Measurements from ENCODE around the gene TIAM1. TPM values are rescaled to one million over a fixed set of nuclear protein-coding genes. Genes with fewer than 3 reads are reported as not detected.

The TIAM1 gene
- total and polyA plus RNA-seq, 9 donors, result 3.6 to 26.7 (median 7.1) TPM

GRCh38 chr21:31193761-31194160 lies 150.3 kb downstream of the TIAM1 start:
- TF ChIP-seq EP300 (IDR thresholded peaks at IDR 0.05) (no peak), CTCF (IDR thresholded peaks at IDR 0.05) (no peak), POLR2A (IDR thresholded peaks at IDR 0.05) (no peak)
- intact Hi-C loops (cut with DNase I), result loop anchor here in 2 of 4 donors (5.0 to 10.0 kb wide), 2 partner anchors 381 to 389 kb away; no protein-coding TSS in a partner anchor

GRCh38 chr21:31191553-31191952 lies 152.5 kb downstream of the TIAM1 start:
- Histone ChIP-seq H3K27me3 (no peaks in the 10 kb centered on the region), H3K36me3 (no peaks in the 10 kb centered on the region), H3K9me3 (no peaks in the 10 kb centered on the region), H3K4me1 (ENCODE audit: insufficient read depth) (no peaks in the 10 kb centered on the region), H3K4me3 (no peak overlapping the region), H3K27ac (no peak overlapping the region)
- TF ChIP-seq CTCF (IDR thresholded peaks at IDR 0.05) (no peak), POLR2A (IDR thresholded peaks at IDR 0.05) (no peak), EP300 (IDR thresholded peaks at IDR 0.05) (no peak)
- no peak for DNase-seq
- intact Hi-C loops (cut with DNase I), result loop anchor here in 2 of 4 donors (5.0 to 10.0 kb wide), 2 partner anchors 383 to 391 kb away; no protein-coding TSS in a partner anchor
- 91 to 94% (median 92%) methylated on average over 3 of the region's 3 CpGs for WGBS, 3 donors

More at GRCh38 chr21:31193761-31194160, 150.3 kb downstream of the TIAM1 start:
- Histone ChIP-seq H3K27ac (no peak overlapping the region), H3K36me3 (no peaks in the 10 kb centered on the region), H3K4me1 (ENCODE audit: insufficient read depth) (no peaks in the 10 kb centered on the region), H3K27me3 (no peaks in the 10 kb centered on the region), H3K4me3 (no peak overlapping the region), H3K9me3 (no peaks in the 10 kb centered on the region)
- DNase-seq, result no peak
- WGBS, 3 donors, result 96 to 97% (median 97%) methylated on average over 12 of the region's 12 CpGs

- intact Hi-C loops (cut with DNase I), result loop anchor here in 2 of 4 donors (5.0 to 10.0 kb wide), 2 partner anchors 384 to 392 kb away; no protein-coding TSS in a partner anchor
- WGBS, 3 donors, result 72 to 82% (median 80%) methylated on average over 5 of the region's 5 CpGs
- TF ChIP-seq CTCF (IDR thresholded peaks at IDR 0.05), result no peak
- no peak for TF ChIP-seq EP300 (IDR thresholded peaks at IDR 0.05)
Measured at GRCh38 chr21:31190516-31190915, 153.5 kb downstream of the TIAM1 start.

GRCh38 chr21:31187499-31187898 lies 156.6 kb downstream of the TIAM1 start:
- 91 to 94% (median 93%) methylated on average over 4 of the region's 4 CpGs for WGBS, 3 donors
- no peaks in the 10 kb centered on the region for H3K9me3 ChIP-seq
- no peaks in the 10 kb centered on the region for H3K36me3 ChIP-seq
- H3K27me3 ChIP-seq, result no peaks in the 10 kb centered on the region
- H3K4me3 ChIP-seq, result no peak overlapping the region
- no peak overlapping the region for H3K27ac ChIP-seq
- H3K4me1 ChIP-seq (ENCODE audit: insufficient read depth), result no peaks in the 10 kb centered on the region
- no peak for TF ChIP-seq CTCF (IDR thresholded peaks at IDR 0.05)
- TF ChIP-seq POLR2A (IDR thresholded peaks at IDR 0.05), result no peak
- TF ChIP-seq EP300 (IDR thresholded peaks at IDR 0.05), result no peak
- DNase-seq, result no peak
- intact Hi-C loops (cut with DNase I), result no loop called here

More at GRCh38 chr21:31190516-31190915, 153.5 kb downstream of the TIAM1 start:
- Histone ChIP-seq H3K4me3 (no peak overlapping the region), H3K4me1 (ENCODE audit: insufficient read depth) (no peaks in the 10 kb centered on the region), H3K27me3 (no peaks in the 10 kb centered on the region), H3K36me3 (no peaks in the 10 kb centered on the region), H3K27ac (no peak overlapping the region), H3K9me3 (no peaks in the 10 kb centered on the region)
- no peak for DNase-seq
